GM23338 (cell line): Measurements from ENCODE around the gene F2RL2. TPM values are rescaled to one million over a fixed set of nuclear protein-coding genes. Genes with fewer than 3 reads are reported as not detected.

ENCODE experiments used
- ATAC-seq: fragments of 200-7000 bp; cut with Tn5 transposase; 3 replicates; pipeline ENCODE4 v1.9.1; 2020
- DNase-seq: peaks from one replicate; pipeline ENCODE4 v3.0.0-alpha.2; 2015; ENCODE audit warnings: low spot score
- H2AFZ ChIP-seq: fragments of 200-600 bp; sonication (generic); 2 replicates; pipeline ENCODE4 v1.8.0; 2016; ENCODE audit warnings: antibody characterized with exemption, mild to moderate bottlenecking, moderate library complexity
- H3F3A ChIP-seq: fragments of 200-600 bp; sonication (generic); replicated peaks from 2 replicates; pipeline ENCODE4 v1.8.0; 2017; ENCODE audit warnings: antibody characterized with exemption, mixed run types, low read depth
- H3K27ac ChIP-seq: fragments of 200-600 bp; sonication (generic); 2 replicates; pipeline ENCODE4 v1.6.1; 2016; ENCODE audit warnings: low read depth
- H3K27me3 ChIP-seq: fragments of 200-600 bp; sonication (generic); 2 replicates; pipeline ENCODE4 v1.8.0; 2016; ENCODE audit warnings: mild to moderate bottlenecking, mixed run types, moderate library complexity; ENCODE audit not compliant: insufficient read depth
- H3K36me3 ChIP-seq: fragments of 200-600 bp; sonication (generic); 2 replicates; pipeline ENCODE4 v1.8.0; 2016; ENCODE audit warnings: mild to moderate bottlenecking; ENCODE audit not compliant: insufficient read depth
- H3K4me1 ChIP-seq: fragments of 200-600 bp; sonication (generic); 2 replicates; pipeline ENCODE4 v1.8.0; 2016; ENCODE audit warnings: mild to moderate bottlenecking, moderate library complexity; ENCODE audit not compliant: insufficient read depth
- H3K4me2 ChIP-seq: fragments of 200-600 bp; sonication (generic); 2 replicates; pipeline ENCODE4 v1.7.1; 2017; ENCODE audit warnings: mixed run types
- H3K4me3 ChIP-seq: fragments of 200-600 bp; sonication (generic); 2 replicates; pipeline ENCODE4 v1.6.1; 2016; ENCODE audit warnings: mixed run types
- H3K79me2 ChIP-seq: fragments of 200-600 bp; sonication (generic); replicated peaks from 2 replicates; pipeline ENCODE4 v1.8.0; 2017; ENCODE audit warnings: mild to moderate bottlenecking; ENCODE audit not compliant: insufficient read depth
- H3K9me2 ChIP-seq: fragments of 200-600 bp; sonication (generic); 2 replicates; pipeline ENCODE4 v1.8.0; 2017; ENCODE audit not compliant: insufficient read depth
- H4K20me1 ChIP-seq: fragments of 200-600 bp; sonication (generic); replicated peaks from 2 replicates; pipeline ENCODE4 v1.8.0; 2017; ENCODE audit warnings: mild to moderate bottlenecking; ENCODE audit not compliant: insufficient read depth
- H3K27ac Mint-ChIP-seq: 2 replicates; pipeline ENCODE4 v1.8.0; 2020; ENCODE audit warnings: inconsistent platforms, mild to moderate bottlenecking, moderate library complexity, mixed read lengths
- H3K27me3 Mint-ChIP-seq: 3 replicates; pipeline ENCODE4 v1.8.0; 2022; ENCODE audit warnings: low read depth, mild to moderate bottlenecking, moderate library complexity, mixed read lengths, inconsistent platforms; ENCODE audit not compliant: insufficient read depth, poor library complexity
- H3K36me3 Mint-ChIP-seq: 3 replicates; pipeline ENCODE4 v1.8.0; 2021; ENCODE audit warnings: low read depth, mild to moderate bottlenecking, inconsistent platforms, moderate library complexity, mixed read lengths
- H3K4me1 Mint-ChIP-seq: 3 replicates; pipeline ENCODE4 v1.8.0; 2020; ENCODE audit warnings: mild to moderate bottlenecking, inconsistent platforms, mixed read lengths
- H3K4me3 Mint-ChIP-seq: 3 replicates; pipeline ENCODE4 v1.8.0; 2021; ENCODE audit warnings: moderate library complexity, mild to moderate bottlenecking, inconsistent platforms, mixed read lengths
- H3K9me3 Mint-ChIP-seq: 3 replicates; pipeline ENCODE4 v1.8.0; 2020; ENCODE audit warnings: moderate library complexity, mild to moderate bottlenecking, inconsistent platforms, mixed read lengths
- CTCF ChIP-seq, 2 experiments: fragments of 200-600 bp in 1 of 2; sonication (generic) in 1 of 2; conservative IDR thresholded peaks; 2 replicates each; pipeline versions ENCODE4 v1.5.1 to v1.6.1; 2016 to 2017; ENCODE audit warnings: antibody characterized with exemption in 2 of 2, low read depth in 2 of 2, mild to moderate bottlenecking in 2 of 2, moderate library complexity in 1 of 2
- NANOG ChIP-seq: IDR thresholded peaks from 2 replicates; pipeline ENCODE4 v1.6.1; 2016; ENCODE audit warnings: antibody characterized with exemption, borderline replicate concordance
- ZNF331 ChIP-seq: fragments of 250-450 bp; sonication (Bioruptor Pico); IDR thresholded peaks from 2 replicates; pipeline ENCODE4 v1.5.0; 2020; ENCODE audit warnings: low read depth, mild to moderate bottlenecking, moderate library complexity
- ZNF462 ChIP-seq: fragments of 250-450 bp; sonication (Bioruptor Pico); IDR thresholded peaks from 2 replicates; pipeline ENCODE4 v1.5.0; 2020; ENCODE audit warnings: mild to moderate bottlenecking, moderate library complexity
- polyA plus RNA-seq: library from polyadenylated mRNA; unstranded; fragments of >200 nt; fragmentation: Nextera tagmentation; extraction: Ambion mirVana; gene quantifications from 2 replicates; pipeline ENCODE4 v1.2.1, GENCODE V29; 2016
- total RNA-seq: library from RNA; depleted of rRNA; stranded (reverse); fragments of >200 nt; shearing (Covaris generic); gene quantifications from 2 replicates; pipeline ENCODE4 v1.2.3, GENCODE V29; 2014

Gene F2RL2
- total and polyA plus RNA-seq, 2 experiments from 2014 or later: 0.42 to 0.70 TPM

GRCh38 chr5:76585783-76586217 lies 37.4 kb downstream of the F2RL2 start (continued):
- TF ChIP-seq ZNF462 (CRISPR knock-in tag): no peak

- no peaks in the 10 kb centered on the region for H3F3A ChIP-seq
- H3K27me3 ChIP-seq: no peaks in the 10 kb centered on the region
- H3K27ac ChIP-seq: no peak overlapping the region
- Mint-ChIP-seq H3K4me1 (peaks cover 24% of the 10 kb centered on the region), H3K36me3 (no peaks in the 10 kb centered on the region), H3K9me3 (no peaks in the 10 kb centered on the region), H3K27me3 (no peaks in the 10 kb centered on the region), H3K27ac (no peak overlapping the region), H3K4me3 (no peak overlapping the region)
- H3K4me3 ChIP-seq: peak overlapping the region; percentile 12; the same call in 1 of the 2 replicates
- H3K4me1 ChIP-seq: peaks cover 25% of the 10 kb centered on the region
- no peaks in the 10 kb centered on the region for H3K9me2 ChIP-seq
- no peak for ATAC-seq
- H4K20me1 ChIP-seq: no peaks in the 10 kb centered on the region
- no peak for DNase-seq
- H3K36me3 ChIP-seq: no peaks in the 10 kb centered on the region
- H3K4me2 ChIP-seq: peak overlapping the region; percentile 60
- no peak overlapping the region for H2AFZ ChIP-seq
- TF ChIP-seq NANOG: peak; percentile 28; the same call in 1 of the 2 replicates
- peak in 1 of 2 experiments; percentile 58; a peak in 3 of 4 replicates for TF ChIP-seq CTCF (conservative IDR thresholded peaks at IDR 0.05; ENCODE audit: low read depth in 2 of 2)
- TF ChIP-seq ZNF331: no peak
- no peaks in the 10 kb centered on the region for H3K79me2 ChIP-seq
Observed at GRCh38 chr5:76583163-76584047, 39.8 kb downstream of the F2RL2 start.
